GM21825 (cell line): ENCODE measurements around the gene GZMM.

Experiments
- ATAC-seq: cut with Tn5 transposase; IDR thresholded peaks from one replicate; pipeline ENCODE4 v1.9.1; 2021; ENCODE audit warnings: mild to moderate bottlenecking, moderate library complexity; ENCODE audit not compliant: unreplicated experiment

Gene GZMM

GRCh38 chr19:594265-594870, 50.5 kb downstream of the GZMM start:
- ATAC-seq, result no peak

GRCh38 chr19:595326-596262, 51.7 kb downstream of the GZMM start:
- ATAC-seq, result no peak

GRCh38 chr19:596263-596655, 52.4 kb downstream of the GZMM start:
- no peak for ATAC-seq

GRCh38 chr19:597406-598315, 53.8 kb downstream of the GZMM start:
- no peak for ATAC-seq
